ENCODE results near the gene IER5L. TPM values are rescaled to one million over a fixed set of nuclear protein-coding genes. Genes with fewer than 3 reads are reported as not detected.
A peak's percentile ranks its signal among the peaks of the same experiment; 100 is the strongest.
"Not testable (repeated sequence)": the region's sequence is repeated elsewhere in the genome, so short reads cannot be mapped to it uniquely, and the experiment has no call there.

The IER5L gene
- total RNA-seq, 1 donor from 2014 or later: 5.2 TPM

DNA sequence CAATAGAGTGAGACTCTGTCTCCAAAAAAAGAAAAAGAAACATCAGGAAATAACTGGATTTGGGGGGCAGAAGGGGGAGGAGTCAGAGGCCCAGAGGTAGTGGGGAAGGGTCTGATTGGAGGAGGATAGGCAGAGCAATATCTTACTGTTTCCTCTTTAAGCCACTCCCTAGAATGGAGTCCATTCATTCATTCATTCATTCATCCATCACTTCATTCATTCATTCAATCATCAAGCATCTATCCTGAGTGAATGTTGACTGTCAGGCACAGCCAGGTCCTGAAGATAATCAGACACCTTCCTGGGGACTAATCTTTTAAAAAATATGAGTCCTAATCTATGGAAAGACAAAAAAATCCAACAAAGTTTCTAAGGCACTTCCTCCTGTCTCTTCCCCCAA is 12.9 kb downstream of the IER5L start:
- H3K4me3 Mint-ChIP-seq (ENCODE audit: unreplicated experiment): no peak overlapping the region
- peaks cover 14% of the 10 kb centered on the region for H3K27me3 Mint-ChIP-seq (ENCODE audit: unreplicated experiment)
- TF ChIP-seq, protein P1, sequence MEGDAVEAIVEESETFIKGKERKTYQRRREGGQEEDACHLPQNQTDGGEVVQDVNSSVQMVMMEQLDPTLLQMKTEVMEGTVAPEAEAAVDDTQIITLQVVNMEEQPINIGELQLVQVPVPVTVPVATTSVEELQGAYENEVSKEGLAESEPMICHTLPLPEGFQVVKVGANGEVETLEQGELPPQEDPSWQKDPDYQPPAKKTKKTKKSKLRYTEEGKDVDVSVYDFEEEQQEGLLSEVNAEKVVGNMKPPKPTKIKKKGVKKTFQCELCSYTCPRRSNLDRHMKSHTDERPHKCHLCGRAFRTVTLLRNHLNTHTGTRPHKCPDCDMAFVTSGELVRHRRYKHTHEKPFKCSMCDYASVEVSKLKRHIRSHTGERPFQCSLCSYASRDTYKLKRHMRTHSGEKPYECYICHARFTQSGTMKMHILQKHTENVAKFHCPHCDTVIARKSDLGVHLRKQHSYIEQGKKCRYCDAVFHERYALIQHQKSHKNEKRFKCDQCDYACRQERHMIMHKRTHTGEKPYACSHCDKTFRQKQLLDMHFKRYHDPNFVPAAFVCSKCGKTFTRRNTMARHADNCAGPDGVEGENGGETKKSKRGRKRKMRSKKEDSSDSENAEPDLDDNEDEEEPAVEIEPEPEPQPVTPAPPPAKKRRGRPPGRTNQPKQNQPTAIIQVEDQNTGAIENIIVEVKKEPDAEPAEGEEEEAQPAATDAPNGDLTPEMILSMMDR (IDR thresholded peaks at IDR 0.05; ENCODE audit: unreplicated experiment): no peak
- no peak overlapping the region for H3K27ac Mint-ChIP-seq (ENCODE audit: unreplicated experiment)
- H3K4me1 Mint-ChIP-seq (ENCODE audit: unreplicated experiment): peaks cover 18% of the 10 kb centered on the region
- DNase-seq (ENCODE audit: low spot score): no peak
- peaks cover 7% of the 10 kb centered on the region for H3K36me3 Mint-ChIP-seq (ENCODE audit: low read depth, unreplicated experiment)
- no peaks in the 10 kb centered on the region for H3K9me3 Mint-ChIP-seq (ENCODE audit: unreplicated experiment)

DNA sequence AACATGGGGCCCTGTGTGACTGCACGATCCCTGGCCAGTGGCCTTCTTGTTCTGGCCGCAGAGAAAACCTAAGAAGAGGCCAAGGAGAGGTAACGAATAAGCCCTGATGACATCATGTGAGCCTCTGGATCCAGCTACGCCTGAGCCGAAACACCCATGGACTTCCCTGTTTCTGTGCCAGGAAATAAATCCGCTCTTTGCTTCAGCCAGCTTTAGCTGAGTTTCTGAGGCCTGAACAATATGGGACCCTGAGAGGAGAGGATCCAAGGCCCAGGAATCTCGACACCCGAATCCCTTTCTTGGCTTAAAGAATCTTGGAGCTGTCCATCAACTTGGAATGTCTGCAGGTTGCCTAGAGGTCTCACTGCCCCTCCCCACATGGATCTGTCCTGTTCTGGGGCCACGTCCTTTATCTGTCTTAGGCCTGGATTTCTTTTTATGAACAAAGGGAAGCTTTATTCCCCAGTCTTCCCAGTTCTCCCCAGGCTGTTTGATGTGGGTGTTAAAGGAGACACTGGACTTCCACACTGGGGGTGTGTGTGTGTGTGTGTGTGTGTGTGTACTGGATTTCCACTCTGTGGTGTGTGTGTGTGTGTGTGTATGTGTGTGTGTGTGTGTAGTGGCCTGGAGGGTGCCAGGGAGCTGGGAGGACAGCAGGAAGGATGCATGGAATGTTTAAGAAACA is 13.7 kb downstream of the IER5L start:
- H3K4me3 Mint-ChIP-seq (ENCODE audit: unreplicated experiment): no peak overlapping the region
- H3K4me1 Mint-ChIP-seq (ENCODE audit: unreplicated experiment): peaks cover 18% of the 10 kb centered on the region
- H3K27me3 Mint-ChIP-seq (ENCODE audit: unreplicated experiment): peaks cover 14% of the 10 kb centered on the region
- no peaks in the 10 kb centered on the region for H3K9me3 Mint-ChIP-seq (ENCODE audit: unreplicated experiment)
- H3K27ac Mint-ChIP-seq (ENCODE audit: unreplicated experiment): peak overlapping the region; percentile 6
- TF ChIP-seq, protein P1 (IDR thresholded peaks at IDR 0.05; ENCODE audit: unreplicated experiment): no peak
- no peak for DNase-seq (ENCODE audit: low spot score)
- peaks cover 7% of the 10 kb centered on the region for H3K36me3 Mint-ChIP-seq (ENCODE audit: low read depth, unreplicated experiment)

- Mint-ChIP-seq H3K36me3 (ENCODE audit: low read depth, unreplicated experiment) (peaks cover 7% of the 10 kb centered on the region), H3K4me1 (ENCODE audit: unreplicated experiment) (peaks cover 18% of the 10 kb centered on the region), H3K9me3 (ENCODE audit: unreplicated experiment) (no peaks in the 10 kb centered on the region), H3K4me3 (ENCODE audit: unreplicated experiment) (no peak overlapping the region), H3K27ac (ENCODE audit: unreplicated experiment) (no peak overlapping the region), H3K27me3 (ENCODE audit: unreplicated experiment) (peaks cover 13% of the 10 kb centered on the region)
- TF ChIP-seq, protein P1 (IDR thresholded peaks at IDR 0.05; ENCODE audit: unreplicated experiment): no peak
- no peak for DNase-seq (ENCODE audit: low spot score)
Measured at GRCh38 chr9:129163753-129164152, 14.3 kb downstream of the IER5L start.

- H3K27ac Mint-ChIP-seq (ENCODE audit: unreplicated experiment); DNase-seq (ENCODE audit: low spot score); H3K9me3 Mint-ChIP-seq (ENCODE audit: unreplicated experiment); H3K4me3 Mint-ChIP-seq (ENCODE audit: unreplicated experiment); H3K36me3 Mint-ChIP-seq (ENCODE audit: low read depth, unreplicated experiment): not testable (repeated sequence)
- peaks cover 18% of the 10 kb centered on the region for H3K4me1 Mint-ChIP-seq (ENCODE audit: unreplicated experiment)
- H3K27me3 Mint-ChIP-seq (ENCODE audit: unreplicated experiment): peaks cover 13% of the 10 kb centered on the region
Measured at GRCh38 chr9:129163198-129163670, 14.8 kb downstream of the IER5L start.

DNA sequence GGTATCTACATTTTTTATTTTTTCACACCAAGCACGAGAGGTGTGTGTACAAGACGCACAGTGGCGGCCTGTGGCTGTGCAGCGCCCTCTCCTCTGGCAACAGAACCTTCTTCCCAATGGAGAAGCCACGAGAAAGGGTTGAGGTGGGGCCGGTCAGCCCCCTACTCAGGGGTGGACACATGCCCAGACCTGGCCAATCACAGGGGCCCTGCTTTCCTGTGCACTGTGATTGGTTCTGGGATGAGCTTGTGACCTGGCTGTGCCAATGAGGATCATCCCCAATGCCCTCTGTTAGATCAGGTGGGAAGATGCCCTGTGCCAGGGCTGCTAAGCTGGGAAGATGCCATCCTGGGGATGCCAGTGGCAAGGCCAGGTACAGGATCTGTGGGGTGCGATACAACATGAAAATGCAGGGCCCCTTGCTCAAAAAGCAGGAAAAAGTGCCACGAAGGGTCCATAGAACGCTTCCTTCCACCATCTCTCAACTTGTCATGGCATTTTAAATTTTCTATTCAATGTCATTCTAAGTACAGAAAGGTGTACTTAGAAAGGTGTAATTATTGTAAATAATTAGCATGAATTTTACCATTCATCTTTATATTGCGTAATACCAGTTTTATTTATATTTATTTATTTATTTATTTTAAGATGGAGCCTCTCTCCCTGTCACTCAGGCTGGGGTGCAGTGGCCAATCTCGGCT is 15.4 kb downstream of the IER5L start:
- no peak overlapping the region for H3K27ac Mint-ChIP-seq (ENCODE audit: unreplicated experiment)
- TF ChIP-seq, protein P1 (IDR thresholded peaks at IDR 0.05; ENCODE audit: unreplicated experiment): no peak
- peaks cover 7% of the 10 kb centered on the region for H3K36me3 Mint-ChIP-seq (ENCODE audit: low read depth, unreplicated experiment)
- no peak overlapping the region for H3K4me3 Mint-ChIP-seq (ENCODE audit: unreplicated experiment)
- H3K27me3 Mint-ChIP-seq (ENCODE audit: unreplicated experiment): peaks cover 9% of the 10 kb centered on the region
- H3K4me1 Mint-ChIP-seq (ENCODE audit: unreplicated experiment): peaks cover 13% of the 10 kb centered on the region
- no peaks in the 10 kb centered on the region for H3K9me3 Mint-ChIP-seq (ENCODE audit: unreplicated experiment)
- no peak for DNase-seq (ENCODE audit: low spot score)
